HG02885 (cell line): ENCODE measurements around the gene EFCAB12.
"Not testable (repeated sequence)": the region's sequence is repeated elsewhere in the genome, so short reads cannot be mapped to it uniquely, and the experiment has no call there.

ENCODE experiments used
- ATAC-seq: cut with Tn5 transposase; IDR thresholded peaks from one replicate; pipeline ENCODE4 v1.9.1; 2021; ENCODE audit warnings: mild to moderate bottlenecking; ENCODE audit not compliant: unreplicated experiment, poor library complexity

The EFCAB12 gene

DNA sequence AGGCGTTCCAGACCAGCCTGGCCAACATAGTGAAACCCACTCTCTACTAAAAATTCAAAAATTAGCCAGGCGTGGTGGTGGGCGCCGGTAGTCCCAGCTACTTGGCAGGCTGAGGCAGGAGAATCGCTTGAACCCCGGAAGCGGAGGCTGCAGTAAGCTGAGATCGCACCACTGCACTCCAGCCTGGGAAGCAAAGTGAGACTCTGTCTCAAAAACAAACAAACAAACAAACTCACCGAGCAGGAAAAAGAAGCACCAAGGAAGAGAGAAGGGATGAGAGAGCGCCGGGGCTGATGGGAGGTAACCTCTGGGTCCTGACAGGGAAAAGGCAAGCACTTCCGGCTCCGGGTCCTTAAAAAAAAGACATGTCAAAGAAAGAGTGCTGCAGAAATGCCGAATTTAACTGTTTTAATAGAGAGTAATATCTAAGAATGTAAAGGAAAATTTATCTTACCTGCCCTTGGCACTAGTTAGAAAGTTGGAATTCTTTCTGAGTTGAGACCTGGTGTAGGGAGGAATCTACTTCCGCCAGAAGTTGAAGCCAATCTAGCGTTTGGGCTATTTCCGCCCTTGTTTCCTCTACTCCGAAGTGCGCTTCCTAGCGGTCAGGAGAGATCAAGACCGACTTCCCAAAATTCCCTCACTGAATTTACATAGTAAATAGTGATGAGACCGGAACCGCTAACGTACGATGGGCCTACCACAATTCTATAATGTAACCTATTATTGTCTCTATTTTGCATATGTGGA, 29.1 kb downstream of the EFCAB12 start:
- ATAC-seq: peak; percentile 89

DNA sequence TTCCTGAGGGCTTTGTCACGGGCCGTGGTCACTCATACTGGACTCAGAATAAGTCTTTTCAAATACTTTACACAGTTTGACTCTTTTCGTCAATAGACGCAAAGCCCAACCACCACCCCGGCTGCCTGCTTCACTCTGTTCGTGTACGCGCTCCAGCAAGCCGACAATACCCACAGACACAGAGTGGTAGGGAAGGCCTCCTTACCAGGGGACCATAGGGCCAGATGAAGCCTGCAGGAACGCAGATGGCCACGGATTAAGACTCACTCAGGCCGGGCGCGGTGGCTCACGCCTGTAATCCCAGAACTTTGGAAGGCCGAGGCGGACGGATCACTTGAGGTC, 29.7 kb downstream of the EFCAB12 start:
- peak; percentile 12 for ATAC-seq

DNA sequence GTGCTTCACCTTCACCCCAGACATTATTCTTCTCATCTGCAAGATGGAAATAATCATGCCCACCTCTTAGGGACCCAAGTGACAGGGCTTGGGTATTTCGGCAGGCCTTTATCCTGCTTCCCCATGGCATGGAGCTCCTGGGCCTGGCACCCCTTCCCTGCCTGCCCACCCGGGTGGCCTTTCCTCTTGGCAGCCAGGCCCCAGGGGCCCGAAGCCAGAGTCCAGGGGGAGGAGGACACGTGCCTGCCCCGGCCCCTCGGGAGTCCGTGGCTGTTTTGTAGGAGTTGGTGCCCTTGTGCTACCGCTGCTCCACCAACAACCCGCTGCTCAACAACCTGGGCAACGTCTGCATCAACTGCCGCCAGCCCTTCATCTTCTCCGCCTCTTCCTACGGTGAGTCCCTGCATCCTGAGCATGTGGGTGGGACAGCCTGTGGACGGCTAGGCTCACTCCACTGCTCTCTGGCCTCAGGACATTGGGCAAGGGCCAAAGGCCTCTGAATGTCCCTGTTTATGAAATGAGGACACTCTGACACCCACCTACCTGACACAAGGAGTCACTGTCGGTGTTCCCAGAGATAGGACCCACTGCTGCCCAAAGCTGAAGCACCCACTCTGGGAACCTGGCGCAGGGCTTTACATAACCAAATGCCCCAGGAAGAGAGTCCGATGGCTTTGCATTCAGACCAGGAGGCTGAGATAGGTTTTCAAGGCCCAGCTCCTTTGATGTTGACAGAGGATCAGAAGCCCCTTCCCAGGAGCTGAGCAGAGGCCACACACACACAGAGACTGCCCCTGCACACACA, 34.5 kb downstream of the EFCAB12 start:
- not testable (repeated sequence) for ATAC-seq

DNA sequence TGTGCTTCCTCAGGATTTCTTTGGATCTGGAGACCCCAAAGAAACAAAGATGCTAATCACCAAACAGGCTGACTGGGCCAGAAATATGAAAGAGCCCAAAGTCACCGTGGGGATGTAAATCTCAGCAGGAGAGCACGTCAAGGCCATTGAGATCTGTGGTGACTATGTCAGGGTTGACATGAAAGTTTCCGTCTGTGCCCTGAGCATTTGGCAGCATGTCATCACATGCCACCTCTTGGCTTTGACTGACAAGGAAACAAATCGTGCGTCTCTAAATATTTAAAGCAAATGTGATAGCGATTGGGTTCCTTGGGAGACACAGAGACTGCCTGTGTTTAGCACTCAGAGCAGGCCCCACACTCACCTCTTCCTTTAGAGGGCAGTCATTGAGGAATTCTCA, 35.2 kb downstream of the EFCAB12 start:
- ATAC-seq: no peak

DNA sequence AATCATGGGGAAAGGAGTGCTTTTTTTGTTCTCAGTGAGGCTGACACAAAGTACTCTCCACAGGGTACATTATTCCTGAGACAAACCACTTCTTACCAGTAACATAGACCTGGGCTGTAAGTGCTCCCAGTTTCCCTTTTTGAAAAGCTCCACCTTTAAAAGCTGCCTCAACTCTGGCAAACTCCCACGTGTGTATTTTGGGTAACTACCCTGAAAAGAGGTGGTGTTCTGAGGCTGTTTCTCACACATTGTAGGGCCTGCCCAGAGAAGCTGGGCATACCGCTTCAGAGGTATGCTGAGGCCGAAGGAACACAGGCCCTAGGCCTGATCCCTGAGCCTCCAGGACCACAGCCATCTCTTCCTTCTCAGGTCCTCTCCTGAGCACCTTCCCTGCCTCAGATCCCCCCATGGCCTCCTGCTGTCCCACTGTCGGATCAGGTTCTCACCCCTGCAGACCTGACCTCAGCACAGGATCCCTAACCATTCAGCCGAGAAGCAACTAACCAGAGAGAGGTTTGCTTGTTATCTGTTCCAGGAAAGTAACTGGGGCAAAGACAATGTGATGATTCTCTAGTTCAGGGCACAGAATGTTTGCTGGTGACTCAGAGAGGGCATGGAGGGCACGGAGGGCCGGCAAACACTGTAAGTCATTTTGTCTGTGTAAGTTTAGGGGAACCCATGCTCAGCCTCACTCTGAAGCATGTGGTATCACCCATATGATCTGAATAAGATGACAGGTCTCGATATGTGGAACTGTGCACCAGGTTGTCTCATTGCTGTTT, 36.1 kb downstream of the EFCAB12 start:
- ATAC-seq: not testable (repeated sequence)

DNA sequence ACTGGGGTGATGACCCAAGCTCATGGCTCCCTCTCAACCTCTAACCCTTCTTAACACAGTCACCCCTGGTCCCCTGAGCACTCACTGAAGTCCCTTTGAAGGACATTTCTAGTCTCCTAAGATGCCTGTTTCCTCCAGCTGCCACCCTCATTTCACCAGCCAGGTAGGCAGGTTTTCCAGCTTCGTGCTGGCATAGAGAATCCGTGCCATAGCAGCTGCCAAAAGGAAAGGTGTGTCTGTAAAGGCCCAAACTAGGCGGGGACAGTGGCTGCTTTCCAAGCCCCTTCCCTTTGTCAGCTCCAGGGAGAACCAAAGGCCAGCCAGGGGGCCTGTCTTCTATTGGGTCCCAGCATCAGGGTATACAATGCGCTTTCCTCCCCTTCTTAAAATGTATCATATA, 36.9 kb downstream of the EFCAB12 start:
- not testable (repeated sequence) for ATAC-seq

DNA sequence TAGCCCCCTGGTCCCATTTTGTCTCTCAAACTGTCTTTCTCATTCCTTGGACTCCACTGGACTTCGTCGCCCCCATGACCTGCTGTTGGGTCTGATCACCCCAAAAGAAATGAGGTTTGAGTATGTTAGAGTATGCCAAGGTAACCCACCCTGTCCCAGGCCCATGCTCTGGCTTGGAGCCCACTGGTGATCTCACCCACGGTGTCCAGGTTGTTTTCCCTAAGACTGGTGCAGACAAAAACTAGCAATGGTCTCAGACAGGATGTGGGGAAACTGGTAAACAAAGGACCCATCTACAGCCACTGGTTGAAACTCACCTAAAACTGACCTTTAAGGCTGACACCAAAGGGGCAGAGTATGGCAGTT, 38.9 kb downstream of the EFCAB12 start:
- ATAC-seq: no peak

DNA sequence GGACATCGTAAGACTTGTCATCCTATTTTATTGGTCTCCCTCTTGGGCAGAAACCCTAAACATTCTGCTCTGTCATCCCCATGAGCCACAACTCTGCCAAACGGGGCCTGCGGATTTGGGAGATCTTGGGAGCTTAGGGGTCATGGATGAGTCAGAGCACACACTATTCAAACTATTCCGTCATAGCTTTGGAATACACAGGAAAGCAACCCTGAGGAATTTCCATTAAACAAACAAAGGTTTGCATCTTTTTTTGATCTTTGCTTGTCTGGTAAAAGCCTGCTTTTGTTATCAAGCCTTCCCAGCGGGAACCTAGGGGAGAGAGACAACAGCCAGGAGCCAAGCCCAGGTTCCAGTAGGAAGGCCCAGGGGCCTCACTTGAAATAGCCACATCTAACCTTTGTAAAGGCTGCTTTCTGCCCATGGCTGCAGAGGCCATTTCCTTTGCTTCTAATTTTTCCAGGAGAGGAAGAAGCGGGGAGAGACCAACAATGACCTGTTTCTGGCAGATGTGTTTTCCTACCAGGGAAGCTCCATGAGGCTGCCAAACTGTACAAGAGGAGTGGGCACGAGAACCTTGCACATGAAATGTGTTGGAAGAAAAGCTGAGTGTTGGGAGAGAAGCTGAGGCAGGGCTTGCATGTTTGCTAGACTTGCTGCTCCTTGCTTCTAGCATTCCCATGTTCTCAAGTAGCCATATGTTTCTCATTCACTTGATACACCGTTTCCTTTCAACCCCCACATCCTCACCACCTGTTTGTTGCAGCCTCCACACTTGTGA, 39.5 kb downstream of the EFCAB12 start:
- not testable (repeated sequence) for ATAC-seq

DNA sequence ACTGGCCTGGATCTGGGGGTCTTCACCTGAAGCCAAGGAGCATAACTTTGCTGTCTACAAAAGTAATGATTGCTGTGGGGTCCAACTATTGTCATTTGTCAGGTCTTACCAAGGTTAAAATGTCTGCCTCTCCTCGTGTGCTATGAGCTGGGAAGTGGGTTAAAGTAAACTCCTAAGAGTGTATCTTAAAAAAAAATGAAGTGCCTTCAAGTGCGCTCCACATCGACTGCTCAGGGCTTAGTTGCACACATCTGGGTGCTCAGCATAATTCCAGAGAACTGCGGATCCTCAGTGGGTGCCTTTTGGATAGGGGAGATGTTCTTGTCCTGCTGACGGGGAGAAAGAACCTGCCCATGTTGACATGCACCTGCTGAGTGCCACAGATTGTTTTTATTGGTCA, 40.9 kb downstream of the EFCAB12 start:
- ATAC-seq: no peak

DNA sequence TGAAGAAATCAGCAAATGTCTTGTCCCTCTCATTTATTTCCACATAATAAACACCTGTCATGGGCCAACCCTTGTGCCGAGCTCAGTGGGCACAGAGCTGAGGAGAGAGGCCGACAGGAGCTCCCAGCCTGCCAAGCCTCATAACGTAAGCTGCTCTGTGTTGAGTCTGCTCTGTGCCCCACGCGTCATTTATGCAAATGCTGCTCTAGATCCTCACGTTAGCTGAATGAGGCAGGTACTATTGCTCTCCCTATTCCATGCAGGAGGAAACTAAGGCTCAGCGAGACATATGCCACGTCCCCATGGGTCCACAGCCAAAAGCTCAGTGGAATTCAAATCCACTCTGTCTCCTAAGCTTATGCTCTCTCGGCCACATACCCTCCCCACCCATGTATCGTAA, 41.5 kb downstream of the EFCAB12 start:
- no peak for ATAC-seq

DNA sequence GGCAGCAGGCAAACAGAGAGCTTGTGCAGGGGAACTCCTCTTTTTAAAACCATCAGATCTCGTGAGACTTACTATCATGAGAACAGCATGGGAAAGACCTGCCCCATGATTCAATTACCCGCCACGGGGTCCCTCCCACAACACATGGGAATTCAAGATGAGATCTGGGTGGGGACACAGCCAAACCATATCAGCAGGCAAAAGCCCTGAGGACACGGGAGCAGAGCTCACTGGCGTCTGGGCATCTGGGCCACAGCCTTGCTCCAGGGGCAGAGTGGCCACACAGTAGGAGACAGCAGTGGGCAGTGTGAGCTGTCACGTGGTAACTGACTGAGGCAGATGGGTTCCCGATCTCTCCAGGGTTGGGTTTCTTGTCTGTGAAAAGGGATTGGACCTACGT, 42.9 kb downstream of the EFCAB12 start:
- ATAC-seq: not testable (repeated sequence)

DNA sequence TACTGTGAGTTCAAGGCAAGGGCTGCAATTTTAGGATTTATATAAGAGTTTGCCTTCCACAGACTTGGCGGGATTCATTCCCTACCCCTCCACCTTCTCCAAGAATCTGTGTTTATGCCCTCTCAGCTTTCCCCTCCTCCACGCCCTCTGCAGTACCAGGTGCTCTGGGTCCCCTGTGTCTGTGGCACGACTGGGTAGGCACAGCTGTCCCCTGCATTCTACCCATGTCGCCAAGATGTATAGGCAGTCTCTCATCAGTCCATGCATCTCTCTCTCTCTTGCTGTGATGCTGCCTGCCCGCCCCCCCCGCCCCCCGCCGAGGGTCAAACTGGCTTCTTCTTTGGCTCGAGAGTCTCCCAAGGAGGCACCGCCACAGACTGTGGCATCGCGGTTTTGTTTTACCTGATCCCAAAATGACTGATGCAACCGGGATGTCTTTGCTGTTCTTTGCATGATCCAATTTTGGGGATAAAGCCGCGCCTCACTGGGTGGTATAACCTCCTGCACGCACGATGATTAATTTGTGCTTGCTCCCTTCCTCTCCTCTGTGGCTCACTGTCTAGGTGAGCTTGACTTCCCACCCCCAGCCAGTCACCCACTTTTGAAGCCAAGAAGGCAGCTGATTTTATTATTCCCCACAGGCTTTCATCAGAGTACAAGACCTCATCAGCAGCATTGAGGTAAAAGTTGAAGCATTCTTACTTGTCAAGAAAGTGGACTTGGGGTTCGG, 43.7 kb downstream of the EFCAB12 start:
- ATAC-seq: no peak

DNA sequence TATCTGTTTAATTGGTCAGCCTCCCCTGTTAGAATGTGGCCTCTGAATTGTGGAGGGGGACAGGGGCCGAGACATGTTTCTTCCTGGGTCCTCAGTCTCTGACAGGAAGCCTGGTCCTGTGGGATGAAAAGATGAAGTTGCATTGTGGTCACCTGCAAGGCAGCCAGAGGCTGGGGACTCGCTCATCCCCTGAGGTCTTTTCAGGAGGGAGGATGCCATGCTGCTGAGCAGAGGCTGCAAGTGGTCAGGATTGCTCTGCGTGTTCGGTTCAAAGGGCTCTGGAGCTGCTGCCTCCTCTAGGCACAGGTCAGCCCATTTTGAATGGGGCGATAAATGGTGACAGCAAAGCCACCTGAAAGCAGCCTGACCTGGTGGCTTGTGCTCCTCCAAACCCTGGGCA, 44.3 kb downstream of the EFCAB12 start:
- ATAC-seq: not testable (repeated sequence)

DNA sequence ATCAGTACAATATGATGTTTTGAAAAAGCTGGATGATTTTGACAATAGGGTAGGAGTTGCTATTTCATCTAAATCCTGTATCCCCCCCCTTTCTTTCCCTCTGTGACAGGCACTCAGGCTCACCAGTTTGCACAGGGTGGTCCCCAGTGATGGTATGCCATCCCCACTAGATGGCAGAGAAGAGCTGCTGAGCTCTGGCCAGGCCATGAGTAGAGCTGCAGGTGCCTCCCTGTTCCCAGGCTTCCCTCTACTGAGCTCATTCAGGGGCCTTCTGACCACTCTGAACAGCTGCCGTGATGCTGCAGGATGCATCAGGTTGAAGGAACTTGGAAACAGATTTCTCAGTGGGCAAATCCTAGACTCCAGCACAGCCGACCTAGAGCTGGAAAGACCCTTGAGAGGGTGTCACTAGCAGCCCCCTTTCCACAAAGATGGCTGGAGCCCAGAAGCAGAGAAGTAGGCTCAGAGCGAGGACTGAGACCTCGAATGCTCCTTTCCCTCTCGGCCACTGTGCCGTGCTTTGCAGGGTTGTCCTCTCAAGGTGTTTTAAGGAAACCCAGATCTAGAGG, 45.1 kb downstream of the EFCAB12 start:
- ATAC-seq: peak; percentile 84

DNA sequence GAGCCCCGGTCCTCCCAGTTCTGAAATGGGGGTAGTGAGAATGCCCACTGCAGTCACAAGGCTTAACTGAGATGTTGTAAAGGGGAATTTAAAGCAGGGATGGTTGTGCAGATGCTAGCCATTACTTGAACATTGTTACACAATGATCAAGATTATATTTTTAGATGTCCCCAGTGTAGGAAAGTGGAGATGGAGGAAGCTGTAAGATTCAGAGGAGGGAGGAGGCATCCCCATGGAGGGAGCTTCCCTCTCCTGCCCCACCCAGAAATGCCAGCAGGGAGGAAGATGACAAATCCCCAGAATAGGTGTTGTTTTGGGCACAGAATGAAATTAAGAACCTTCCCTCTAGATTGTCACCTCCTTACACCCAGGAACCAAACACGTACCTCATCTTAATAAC, 46.1 kb downstream of the EFCAB12 start:
- no peak for ATAC-seq

DNA sequence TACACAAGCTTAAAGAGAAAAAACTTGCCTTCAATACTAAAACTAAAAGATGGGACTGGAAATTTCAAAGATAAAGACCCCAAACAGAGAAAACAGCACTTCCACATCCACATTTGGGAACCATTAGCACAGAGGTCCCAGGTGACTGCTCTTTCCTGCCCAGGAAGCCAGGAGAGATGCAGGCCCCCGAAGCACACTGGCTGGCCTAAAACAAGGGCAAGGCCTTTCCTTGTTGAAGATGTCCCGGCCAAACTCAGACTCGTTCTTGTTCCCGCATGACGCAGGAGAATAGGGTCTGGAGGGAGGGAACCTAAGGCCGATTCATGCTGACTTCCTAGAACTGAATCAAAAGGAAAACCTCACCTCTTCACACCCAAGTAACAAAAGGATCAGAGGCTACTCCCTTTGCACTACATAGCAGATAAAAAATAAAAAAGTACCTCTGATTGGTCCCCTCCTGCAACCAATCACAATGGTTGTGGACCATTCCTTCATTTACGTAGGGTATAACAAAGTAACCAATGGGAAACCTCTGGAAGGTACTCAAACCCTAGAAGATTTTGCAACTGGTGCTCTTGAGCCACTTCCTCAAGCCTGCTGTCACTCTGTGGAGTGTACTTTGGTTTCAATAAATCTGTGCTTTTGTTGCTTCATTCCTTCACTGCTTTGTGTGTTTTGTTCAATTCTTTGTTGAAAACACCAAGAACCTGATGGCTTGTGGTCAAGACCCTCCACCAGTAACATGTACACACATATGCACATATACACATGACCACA, 48.7 kb downstream of the EFCAB12 start:
- ATAC-seq: no peak

DNA sequence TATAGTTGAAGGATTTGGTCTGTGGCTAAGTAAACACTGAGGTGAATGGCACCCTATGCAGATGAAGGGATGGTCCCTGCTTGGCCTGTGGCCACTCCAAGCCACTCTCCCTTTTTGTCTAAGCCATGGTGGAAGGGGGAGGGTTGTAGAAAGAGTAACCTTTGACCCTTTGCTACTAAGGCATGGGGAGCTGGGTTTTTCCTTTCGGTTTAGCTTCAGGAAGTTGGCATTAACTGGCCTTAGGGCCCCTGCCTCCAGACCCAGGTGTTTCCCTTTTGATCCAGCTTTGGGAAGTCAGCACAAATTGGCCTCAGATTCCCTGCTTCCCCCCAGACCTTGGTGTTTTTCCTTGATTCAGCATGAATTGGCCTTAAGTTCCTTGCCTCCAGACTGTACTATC, 49.5 kb downstream of the EFCAB12 start:
- no peak for ATAC-seq

DNA sequence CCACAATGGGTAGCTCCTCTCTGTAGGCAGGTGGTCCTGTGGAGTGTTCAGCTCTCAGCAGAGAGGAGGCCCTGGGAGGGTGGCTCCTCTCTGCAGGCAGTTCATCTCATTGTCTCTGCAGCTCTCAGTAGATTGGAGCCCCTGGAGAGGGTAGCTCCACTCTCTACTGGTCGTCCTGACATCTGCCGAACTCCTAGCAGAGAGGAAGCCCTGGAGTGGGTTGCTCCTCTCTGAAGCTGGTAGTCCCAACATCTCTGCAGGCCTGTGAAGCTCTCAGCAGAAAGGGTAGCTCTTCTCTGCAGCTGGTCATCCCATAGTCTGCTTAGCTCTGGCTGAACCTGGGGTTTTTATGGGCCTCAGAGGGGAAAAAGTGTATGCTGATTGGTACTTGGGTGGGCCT, 50.8 kb downstream of the EFCAB12 start:
- ATAC-seq: no peak

DNA sequence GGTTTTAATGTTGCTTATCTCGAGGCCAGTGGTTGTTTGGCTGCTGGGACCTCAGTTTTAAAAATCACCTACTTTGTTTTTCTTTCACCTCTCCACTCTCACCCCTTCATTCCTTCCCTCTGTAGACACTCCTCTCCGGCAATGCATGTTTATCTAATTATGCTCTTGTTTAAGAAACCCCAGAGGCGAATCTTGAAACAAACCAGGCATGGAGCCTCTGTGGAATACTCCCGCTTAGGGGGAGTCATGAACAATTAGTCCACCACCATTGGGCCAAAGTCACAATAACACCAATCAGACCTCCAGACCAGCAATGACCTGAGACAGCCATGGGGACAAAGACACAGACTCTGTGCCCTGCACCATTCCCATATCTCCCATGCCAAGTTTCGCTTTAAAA, 53.3 kb downstream of the EFCAB12 start:
- no peak for ATAC-seq
